ENCODE measurements around the gene LRBA. TPM values are rescaled to one million over a fixed set of nuclear protein-coding genes. Genes with fewer than 3 reads are reported as not detected.

LRBA gene
- total and polyA plus RNA-seq, 4 donors = 11.8 to 149 (median 34.2) TPM

GRCh38 chr4:150238591-150238990, 776.5 kb downstream of the LRBA start:
- no peak for ATAC-seq (ENCODE audit: insufficient read depth, low FRiP score)
- no peak for TF ChIP-seq CTCF (IDR thresholded peaks at IDR 0.05; ENCODE audit: control extremely low read depth, extremely low read depth)
- DNase-seq = no peak
- Histone ChIP-seq H3K27ac (ENCODE audit: low read depth in 1 of 2, low read length in 1 of 2) (no peak overlapping the region), H3K9me3 (ENCODE audit: control insufficient read depth in 4 of 4, insufficient read depth in 3 of 4, low read length in 3 of 4) (no peaks in the 10 kb centered on the region), H3K9ac (ENCODE audit: insufficient read depth in 1 of 2, low read length in 2 of 2) (no peak overlapping the region), H3K4me3 (no peak overlapping the region), H3K36me3 (ENCODE audit: control insufficient read depth in 4 of 4, insufficient read depth in 4 of 4, low read length in 4 of 4) (peaks cover 0 to 6% (median 1%) of the 10 kb centered on the region in 4 donors), H3K27me3 (ENCODE audit: control insufficient read depth in 3 of 3, insufficient read depth in 3 of 3, low read length in 2 of 3) (no peaks in the 10 kb centered on the region), H3K4me1 (ENCODE audit: control insufficient read depth in 5 of 5, insufficient read depth in 5 of 5, low read length in 5 of 5) (peaks cover 0 to 19% (median 5%) of the 10 kb centered on the region in 5 donors)
- WGBS, 2 donors = 97 to 99% methylated on average over 1 of the region's 1 CpG

GRCh38 chr4:150237110-150237872, 777.8 kb downstream of the LRBA start:
- H3K36me3 ChIP-seq (ENCODE audit: control insufficient read depth in 4 of 4, insufficient read depth in 4 of 4, low read length in 4 of 4) = peaks cover 0 to 7% (median 2%) of the 10 kb centered on the region in 4 donors
- DNase-seq = peak in 2 of 3 donors; percentile 60 to 70
- peaks cover 0 to 19% (median 7%) of the 10 kb centered on the region in 5 donors for H3K4me1 ChIP-seq (ENCODE audit: control insufficient read depth in 5 of 5, insufficient read depth in 5 of 5, low read length in 5 of 5)
- no peak overlapping the region for H3K27ac ChIP-seq (ENCODE audit: low read depth in 1 of 2, low read length in 1 of 2)
- H3K9ac ChIP-seq (ENCODE audit: insufficient read depth in 1 of 2, low read length in 2 of 2) = peak overlapping the region in 1 of 2 donors; percentile 40
- no peak overlapping the region for H3K4me3 ChIP-seq
- ATAC-seq (ENCODE audit: insufficient read depth, low FRiP score) = peak; percentile 48
- WGBS, 2 donors = 73 to 88% methylated on average over 6 of the region's 6 CpGs
- no peaks in the 10 kb centered on the region for H3K27me3 ChIP-seq (ENCODE audit: control insufficient read depth in 3 of 3, insufficient read depth in 3 of 3, low read length in 2 of 3)
- no peaks in the 10 kb centered on the region for H3K9me3 ChIP-seq (ENCODE audit: control insufficient read depth in 4 of 4, insufficient read depth in 3 of 4, low read length in 3 of 4)
- no peak for TF ChIP-seq CTCF (IDR thresholded peaks at IDR 0.05; ENCODE audit: control extremely low read depth, extremely low read depth)

GRCh38 chr4:150236626-150237025, 778.5 kb downstream of the LRBA start:
- no peak overlapping the region for H3K9ac ChIP-seq (ENCODE audit: insufficient read depth in 1 of 2, low read length in 2 of 2)
- no peaks in the 10 kb centered on the region for H3K9me3 ChIP-seq (ENCODE audit: control insufficient read depth in 4 of 4, insufficient read depth in 3 of 4, low read length in 3 of 4)
- ATAC-seq (ENCODE audit: insufficient read depth, low FRiP score) (no peak), DNase-seq (no peak)
- peaks cover 0 to 24% (median 12%) of the 10 kb centered on the region in 5 donors for H3K4me1 ChIP-seq (ENCODE audit: control insufficient read depth in 5 of 5, insufficient read depth in 5 of 5, low read length in 5 of 5)
- no peak for TF ChIP-seq CTCF (IDR thresholded peaks at IDR 0.05; ENCODE audit: control extremely low read depth, extremely low read depth)
- H3K27me3 ChIP-seq (ENCODE audit: control insufficient read depth in 3 of 3, insufficient read depth in 3 of 3, low read length in 2 of 3) = no peaks in the 10 kb centered on the region
- no peak overlapping the region for H3K4me3 ChIP-seq
- no peak overlapping the region for H3K27ac ChIP-seq (ENCODE audit: low read depth in 1 of 2, low read length in 1 of 2)
- H3K36me3 ChIP-seq (ENCODE audit: control insufficient read depth in 4 of 4, insufficient read depth in 4 of 4, low read length in 4 of 4) = peaks cover 0 to 7% (median 2%) of the 10 kb centered on the region in 4 donors
